HG03039 (cell line): ENCODE measurements around the gene PLXNB2.

Experiments used
- ATAC-seq: cut with Tn5 transposase; IDR thresholded peaks from one replicate; pipeline ENCODE4 v1.9.1; 2021; ENCODE audit warnings: mild to moderate bottlenecking, moderate library complexity; ENCODE audit not compliant: unreplicated experiment

The PLXNB2 gene

DNA sequence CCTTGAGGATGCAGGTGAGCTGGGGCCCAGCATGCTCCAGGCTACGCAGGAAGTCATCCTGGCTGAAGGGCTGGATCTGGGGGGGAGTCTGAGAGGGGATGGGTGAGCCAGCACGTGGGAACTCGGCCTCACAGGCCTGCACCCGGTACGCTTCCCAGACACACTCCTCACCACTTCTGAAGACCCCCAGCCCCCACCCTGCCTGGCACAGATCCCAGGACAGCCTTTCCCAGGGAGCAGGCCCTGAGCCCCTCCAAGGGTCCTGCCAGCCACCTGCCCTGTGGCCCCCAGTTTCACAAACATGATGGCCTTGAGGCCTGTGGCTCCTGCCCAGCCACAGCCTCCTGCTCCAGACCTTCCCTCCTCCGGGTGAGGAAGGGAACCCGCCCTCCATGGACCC, 5.6 kb upstream of the PLXNB2 start:
- no peak for ATAC-seq

DNA sequence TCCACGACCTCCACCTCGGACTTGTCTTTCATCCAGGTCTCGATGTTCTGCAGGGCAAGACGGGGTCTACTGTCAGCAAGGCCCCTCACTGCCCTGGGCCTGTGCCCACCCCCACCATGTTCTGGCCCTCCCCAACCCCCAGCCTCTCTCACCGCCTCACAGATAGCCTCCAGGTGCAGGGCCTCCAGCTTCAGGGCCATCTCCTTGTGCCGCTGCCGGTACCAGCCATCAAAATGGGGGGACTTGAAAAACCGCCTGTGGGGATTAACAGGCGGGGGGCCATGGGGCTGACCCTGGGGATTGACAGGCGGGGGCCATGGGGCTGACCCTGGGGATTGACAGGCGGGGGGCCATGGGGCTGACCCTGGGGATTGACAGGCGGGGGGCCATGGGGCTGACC, 4.9 kb upstream of the PLXNB2 start:
- no peak for ATAC-seq

DNA sequence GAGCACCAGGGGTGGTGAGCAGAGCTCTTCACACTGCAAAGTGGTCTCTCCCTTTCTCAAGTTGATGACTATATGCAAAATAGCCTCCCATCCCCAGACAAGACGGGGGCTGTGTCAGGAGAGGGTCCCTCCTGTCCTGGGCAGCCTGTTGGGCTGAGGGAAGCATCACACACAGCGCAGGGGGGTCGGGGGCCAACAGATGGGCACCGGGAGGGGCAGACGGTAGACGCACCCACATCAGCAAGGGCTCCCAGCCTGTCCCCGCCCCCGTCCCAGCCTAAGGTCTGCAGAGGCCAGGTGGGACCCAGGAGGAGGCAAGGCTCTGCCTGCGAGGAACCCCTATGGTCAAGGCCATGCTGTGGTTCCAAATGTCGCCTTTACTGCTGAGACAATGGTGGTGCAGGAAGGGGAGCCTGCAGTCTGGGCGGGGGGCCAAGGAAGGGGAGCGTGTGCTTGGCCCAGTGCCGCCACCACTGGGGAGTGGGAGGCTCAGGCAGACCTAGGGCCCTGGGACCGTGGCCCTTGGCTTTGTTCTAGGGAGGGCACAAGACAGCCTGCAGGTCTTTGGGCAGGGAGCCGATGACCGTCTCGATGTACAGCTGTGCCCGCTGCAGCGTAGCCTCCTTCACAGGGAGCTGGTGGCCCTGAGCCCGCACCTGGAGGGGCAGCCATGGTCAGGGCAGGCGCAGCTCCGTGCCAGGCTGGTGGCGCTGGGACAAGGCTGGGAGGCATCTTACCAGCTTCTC, 4.3 kb upstream of the PLXNB2 start:
- no peak for ATAC-seq

DNA sequence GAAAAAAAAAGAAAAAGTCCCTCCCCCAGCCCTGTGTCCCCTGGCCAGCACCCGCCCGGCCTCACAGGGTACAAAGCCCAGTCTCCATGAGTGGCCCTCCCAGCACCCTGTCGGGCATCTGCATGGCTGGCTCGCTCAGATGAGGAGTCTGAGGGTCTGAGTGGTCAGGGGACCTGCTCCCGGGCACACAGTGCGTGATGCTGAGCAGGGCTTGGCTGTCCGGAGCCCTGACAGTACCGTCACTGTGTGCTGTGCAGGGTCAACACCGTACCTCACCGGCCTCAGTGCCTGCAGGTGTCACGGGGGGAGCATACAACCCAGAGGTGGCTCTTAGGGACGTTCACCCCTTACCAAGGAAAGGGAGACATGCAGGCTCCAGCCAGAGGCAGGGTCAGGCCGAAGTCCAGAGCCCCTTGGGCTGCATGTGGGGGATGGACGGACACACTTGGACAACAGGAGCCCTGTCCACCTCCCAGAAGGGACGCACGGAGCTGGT, 3.6 kb upstream of the PLXNB2 start:
- no peak for ATAC-seq

DNA sequence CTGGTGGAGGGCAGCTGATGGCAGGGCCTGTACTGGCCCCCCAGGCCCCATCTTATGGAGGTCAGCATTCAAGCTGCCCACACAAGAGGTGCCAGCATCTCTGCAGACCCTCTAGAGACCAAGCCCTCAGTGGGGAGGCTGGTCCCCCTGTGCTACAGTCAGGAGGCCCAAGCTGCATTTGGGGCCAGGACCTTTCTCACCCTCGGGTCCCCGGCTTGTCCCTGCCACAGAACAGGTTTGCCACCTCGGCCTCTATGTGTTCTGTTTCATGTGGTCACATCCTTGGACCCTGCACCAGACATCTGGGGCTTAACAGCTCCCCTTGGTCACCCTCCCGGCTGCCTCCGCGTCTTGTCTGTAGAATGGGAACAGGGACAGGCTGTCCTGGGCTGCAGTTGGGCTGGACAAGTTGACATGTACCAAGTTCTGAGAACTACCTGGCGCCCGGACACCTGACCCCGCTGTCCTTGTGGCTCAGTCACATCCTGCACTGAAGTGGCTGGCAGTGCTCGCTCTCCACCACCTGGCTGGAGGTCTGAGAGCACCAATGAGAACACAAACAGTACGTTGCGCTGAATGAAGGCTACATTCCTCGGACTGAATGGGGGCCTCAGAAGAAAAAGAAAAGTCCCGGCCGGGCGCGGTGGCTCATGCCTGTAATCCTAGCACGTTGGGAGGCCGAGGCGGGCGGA, 2.7 kb upstream of the PLXNB2 start:
- no peak for ATAC-seq

DNA sequence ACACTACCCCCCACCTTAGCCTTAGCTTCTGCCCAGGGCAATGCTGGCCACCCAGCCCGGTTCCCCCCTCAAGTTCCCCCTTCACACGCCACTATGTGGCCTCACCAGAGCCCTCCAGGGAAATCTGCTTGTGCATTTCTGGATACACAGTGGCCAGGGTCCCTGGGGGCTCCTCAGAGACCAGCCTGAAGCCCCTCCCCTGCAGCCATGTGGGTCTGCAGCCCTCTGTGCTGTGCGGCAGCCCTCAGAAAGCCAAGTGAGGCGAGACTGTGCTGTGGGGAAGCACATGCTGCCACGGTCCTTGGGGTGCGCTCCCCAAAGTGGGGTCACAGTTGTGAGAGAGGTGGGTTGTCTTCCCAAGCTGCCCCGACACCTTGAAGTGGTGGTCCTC, 2.1 kb upstream of the PLXNB2 start:
- ATAC-seq, result no peak

DNA sequence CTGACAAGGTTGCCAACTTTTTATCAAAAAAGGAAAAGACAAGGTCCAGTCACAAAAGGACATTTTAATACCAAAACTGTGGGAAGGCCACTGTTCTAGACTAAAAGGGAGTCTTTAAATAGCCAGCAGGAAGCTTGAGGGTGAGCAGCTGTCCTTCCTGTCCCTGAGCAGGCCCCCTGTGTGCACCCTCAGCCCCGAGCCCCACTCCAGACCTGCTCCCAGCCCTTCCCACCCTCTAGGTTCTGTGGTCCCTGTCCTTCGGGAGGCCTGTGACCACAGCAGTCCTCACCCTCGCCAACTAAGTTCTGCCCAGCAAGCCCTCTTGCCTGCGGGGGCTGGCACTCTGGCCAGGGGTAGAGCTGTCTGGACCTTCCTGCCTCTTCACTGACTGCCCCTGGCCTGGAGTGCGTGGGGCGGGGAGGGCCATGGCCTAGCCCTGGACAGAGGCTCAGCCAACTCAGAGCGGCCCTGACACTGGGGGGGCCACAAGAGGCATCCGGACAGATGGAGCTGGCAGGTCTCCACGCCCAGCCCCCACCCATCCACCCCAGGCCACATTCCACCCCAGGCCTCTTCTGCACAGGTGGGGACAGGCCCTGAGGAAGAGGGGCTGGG, 1.6 kb upstream of the PLXNB2 start:
- ATAC-seq, result no peak

DNA sequence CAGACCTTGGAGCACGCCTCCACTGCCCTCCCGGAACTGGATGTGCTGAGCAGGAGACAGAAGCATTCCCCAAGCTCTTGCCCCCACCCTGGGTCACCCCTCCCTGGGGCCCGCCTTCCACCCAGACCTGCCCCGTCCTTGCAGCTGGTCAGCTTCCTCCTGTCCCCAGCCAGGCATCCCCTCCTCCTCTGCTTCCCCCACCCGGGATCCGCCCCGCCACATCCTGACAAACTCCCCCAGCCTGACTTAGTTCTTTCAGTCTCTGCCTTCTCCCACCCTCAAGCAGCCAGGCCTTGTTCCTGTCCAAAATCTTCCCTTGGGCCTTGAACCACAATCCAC, 1.1 kb upstream of the PLXNB2 start:
- no peak for ATAC-seq

DNA sequence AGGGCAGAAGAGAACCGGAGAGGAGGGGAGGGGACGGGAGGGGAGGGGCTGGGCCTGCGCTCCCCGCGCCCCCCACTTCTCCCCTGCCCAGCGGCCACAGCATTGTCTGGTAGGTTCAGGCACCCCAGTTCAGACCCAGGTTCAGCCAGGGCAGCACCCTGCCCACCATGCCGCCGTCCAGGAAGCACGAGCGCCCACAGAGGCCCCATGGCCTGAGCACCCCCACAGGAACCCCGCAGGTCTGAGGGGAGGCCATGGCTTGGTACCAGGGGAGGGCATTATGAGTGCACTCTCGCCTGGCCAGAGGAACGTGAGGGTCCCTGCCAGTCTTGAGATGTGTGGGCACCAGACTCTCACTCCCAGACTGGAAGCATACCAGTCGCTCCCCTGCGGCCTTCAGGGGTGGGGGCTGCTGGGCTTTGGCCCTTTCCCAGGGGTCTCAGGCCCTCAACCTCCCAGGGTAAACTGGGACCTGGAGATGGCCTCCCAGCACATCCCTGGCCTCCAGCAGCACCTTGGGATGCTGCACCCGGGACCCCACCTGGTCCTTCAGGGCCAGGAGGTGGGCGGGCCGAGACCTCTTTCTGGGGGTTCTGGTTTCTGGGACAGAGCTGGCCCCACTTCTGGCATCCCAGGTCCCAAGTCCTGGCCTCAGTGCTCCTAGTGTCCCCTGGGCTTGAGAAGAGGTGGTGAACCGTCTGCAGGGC, 597 bp upstream of the PLXNB2 start:
- no peak for ATAC-seq

DNA sequence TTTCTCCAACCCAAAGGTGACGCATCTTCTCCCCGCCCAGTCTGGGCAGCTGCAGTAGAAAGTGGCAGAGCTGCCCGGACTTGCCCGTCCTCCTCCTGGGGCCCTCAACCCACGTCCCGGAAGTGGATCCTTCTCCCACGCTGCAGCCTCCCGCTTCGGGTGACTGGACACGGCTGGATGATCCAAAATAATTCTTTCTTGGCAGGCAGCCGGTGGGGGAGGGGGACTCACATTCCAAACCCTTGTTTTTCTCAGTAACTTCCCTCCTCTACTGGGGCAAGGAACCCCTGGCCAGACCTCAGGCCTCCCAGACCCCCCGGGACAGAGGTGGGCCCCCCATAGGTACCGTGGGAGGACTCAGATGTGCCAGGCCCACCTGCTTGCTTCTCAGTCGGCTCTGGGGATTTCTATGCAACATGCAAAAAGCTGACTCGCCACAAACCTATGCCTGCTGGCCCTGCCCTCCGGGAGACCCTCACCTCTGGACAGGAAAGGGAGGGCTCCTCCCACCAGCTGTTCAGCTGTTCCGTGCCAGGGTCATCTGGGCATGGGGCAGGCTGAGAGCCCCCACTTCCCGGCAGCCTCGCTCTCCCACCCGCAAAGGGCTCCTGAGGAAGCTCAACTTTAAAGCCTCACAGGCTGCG, 1.4 kb downstream of the PLXNB2 start:
- ATAC-seq, result no peak

DNA sequence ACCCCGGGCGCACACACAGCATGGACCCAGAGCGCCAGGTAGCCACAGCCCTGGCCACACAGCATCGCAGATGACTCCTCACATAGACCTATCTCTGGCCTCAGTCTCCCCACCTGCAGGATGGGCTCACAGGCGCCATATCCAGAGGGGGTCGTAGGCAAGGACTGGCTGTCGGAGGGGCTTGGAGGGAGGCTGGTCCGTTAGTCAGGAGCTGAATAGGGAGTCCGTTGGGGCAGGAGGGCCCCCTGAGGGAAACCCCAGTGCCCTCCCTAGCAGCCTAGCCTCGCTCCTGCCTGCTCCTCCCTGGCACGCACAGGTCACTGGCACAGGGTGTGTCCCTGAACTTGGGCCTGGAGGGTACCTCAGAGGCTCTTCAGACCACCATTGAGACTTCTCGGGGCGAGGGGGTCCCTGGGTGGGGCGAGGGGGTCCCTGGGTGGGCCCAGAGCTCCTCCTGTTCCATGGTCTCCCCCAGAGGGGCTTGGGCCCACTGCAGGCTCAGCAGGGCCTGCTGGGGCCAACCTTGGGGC, 2.0 kb downstream of the PLXNB2 start:
- ATAC-seq, result no peak

DNA sequence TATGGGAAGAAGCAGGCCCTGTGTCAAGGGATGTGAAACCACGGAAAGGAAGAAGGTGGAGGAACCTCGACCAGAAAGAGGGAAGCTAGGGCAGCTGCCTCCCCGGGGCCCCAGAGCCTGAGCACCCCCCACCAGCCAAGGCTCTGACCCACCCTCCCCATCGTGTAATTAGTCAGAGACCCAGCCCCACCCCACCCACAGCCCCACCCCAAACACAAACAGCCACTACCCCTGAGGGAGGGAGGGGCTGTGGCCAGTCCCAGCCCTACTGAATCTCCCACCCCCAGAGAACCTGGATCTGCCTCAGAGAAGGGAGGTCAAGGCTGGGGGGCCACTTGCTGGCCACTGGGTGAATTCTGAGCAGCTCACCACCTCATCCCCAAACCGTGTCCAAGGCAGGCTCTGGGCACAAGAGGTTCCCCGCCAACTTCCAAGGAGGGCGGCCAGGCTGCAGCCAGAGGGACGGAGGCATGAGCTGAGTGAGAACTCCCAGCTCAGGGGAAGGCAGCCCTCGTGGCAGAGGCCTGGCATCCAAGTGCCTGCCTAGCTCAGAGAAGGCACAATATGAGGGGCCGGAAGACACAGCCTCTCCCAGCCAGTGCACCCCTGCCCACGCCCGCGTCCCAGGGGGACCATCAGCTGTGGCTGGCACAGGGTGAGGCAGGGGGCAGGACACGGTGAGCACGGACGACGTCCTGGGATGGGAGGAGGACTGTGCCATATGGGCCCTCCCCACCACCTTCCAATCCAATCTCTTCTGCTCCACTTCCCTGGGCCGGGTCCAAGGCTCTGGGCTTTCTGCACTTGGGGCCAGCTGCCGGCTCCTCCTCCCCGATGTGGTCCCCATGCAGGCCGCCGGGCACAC, 2.7 kb downstream of the PLXNB2 start:
- no peak for ATAC-seq

DNA sequence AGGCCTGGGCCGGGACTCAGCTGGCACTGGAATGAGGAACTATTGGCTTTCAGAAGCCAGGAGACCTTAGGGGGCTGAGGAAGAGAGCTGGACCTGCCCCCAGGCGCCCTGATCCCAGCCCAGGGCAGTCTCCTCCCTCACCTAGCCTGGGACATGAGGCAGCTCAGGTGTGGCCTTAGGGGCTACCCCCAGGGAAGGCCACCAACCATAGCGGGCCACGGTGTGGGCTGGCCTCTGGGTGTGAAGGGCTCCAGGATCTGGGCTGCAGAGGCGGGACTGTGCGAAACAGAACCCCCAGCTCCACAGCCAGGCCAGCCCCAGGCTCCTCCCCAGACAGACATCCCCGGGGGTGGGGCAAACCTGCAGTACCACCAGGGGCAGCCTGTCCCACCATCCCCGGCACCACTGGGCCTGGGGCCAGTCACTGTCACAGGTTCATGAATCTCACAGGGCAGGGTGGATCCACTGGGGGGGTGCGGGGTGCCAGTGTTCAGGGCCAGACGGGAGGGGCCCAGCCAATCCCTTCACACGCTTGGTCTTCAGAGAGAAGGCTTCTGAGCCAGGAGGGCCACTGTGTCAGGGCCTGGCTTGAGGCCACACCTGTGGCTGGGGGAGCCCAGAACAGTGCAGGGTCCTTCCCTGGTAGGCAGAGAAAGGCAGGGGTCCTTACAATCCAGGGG, 3.5 kb downstream of the PLXNB2 start:
- ATAC-seq, result no peak

DNA sequence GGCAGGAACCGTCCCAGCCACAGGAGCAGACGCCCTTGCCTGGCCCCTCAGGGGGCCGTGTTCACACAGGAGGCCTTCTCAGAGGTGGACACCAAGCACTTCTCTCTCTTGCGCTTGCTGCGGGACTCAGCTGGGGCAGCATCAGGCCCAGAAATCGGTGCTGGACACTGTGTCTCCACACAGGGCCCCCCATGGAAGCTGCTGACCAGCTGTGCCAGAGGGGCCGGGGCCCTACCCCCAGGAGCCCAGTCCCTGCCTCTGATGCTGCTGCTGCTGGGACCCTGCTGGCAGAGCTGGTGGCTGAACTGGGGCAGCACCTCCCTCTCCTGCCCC, 4.0 kb downstream of the PLXNB2 start:
- no peak for ATAC-seq

DNA sequence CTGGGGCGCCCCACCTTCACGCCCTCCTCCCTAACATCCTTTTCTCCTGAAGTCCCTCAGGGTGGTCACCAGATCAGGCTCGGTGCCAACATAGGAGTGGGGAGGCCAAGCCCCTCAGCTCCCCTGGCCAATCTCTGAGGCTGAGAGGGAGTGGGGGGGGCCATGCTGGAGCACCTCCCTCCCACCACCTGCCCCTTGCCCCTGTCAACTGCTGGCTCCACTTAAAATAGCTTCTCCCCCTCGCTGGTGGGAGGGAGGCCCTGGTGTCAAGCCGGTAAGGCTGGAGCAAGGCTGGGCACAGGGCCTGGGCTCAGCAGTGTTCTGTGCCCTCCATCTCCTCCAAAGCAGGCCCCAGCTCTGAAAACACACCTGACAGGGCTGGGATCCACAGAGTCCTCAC, 4.9 kb downstream of the PLXNB2 start:
- ATAC-seq, result no peak

DNA sequence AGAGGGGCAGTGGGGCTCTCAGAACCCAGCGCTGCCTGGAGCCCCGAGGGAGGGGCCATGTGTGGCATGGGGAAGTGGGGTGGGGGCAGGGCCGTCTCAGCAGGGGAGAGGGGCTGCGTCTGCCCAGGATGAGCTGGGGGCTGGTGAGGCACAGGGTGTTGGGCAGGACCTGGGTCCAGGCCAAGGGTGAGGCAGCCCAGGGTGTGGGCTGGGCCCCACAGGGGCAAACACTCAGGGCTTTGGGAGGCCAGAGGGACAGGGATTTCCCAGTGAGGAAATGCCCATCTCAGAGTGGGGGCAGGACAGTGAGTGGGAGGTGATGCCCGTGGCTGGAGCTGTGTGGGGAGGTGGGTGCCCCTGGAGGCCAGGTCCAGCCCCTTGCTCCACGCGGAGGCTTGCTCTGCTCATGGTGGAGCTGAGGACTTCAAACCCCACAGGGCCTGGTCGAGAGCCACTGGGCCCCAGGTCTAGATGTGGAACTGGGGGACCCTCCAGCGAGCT, 5.4 kb downstream of the PLXNB2 start:
- ATAC-seq, result no peak

DNA sequence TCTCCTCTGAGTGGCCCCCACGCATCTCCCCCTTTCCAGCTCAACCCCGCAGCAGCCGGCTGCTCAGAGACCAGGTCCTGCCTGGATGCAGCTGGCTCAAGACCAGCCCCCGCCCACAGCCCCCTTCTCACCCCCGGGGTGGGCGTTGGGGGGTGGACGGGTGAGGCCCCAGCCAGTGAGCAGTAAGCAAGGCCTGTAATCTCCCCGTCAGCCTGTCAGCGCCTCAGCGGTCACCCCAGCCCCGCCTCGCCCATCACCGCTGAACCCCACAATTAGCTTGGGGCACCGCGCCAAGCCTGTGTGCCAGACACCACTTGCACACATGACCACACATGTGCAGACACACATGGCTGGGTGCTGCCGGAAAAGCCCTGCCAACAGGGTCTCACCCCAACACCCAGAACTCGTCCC, 5.9 kb downstream of the PLXNB2 start:
- ATAC-seq, result no peak

DNA sequence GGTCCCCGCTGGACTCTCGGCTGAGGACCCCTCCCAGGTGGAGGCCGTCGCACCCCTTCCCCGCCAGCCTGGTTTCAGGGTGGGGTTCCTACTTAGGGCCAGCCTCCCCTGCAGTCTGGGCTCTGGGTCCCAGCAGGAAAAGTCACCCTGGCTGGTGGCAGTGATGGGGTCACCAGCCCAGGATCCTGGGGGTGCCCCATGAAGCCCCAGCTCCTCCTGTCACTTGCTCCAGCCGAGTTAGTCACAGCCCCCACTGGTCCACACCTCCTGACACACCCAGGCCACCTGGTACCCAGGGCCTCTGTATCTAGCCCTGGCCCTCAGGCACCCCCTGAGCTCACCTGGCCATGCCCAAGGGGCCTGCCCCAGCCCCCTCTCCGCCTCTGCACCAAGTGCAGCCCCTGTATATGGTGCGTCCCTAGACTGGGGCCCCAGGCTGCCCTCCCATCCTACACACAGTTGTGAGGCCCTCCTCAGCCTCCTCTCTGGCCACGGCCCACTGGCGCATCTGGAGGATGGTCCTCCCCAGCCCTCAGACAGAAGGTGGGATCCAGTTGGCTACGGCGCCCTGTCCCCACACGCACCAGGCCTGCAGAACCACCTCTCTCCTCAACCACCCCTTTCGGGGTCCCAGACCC, 6.7 kb downstream of the PLXNB2 start:
- no peak for ATAC-seq
